Right ventricle myocardium inferior (tissue), 1 donor: ENCODE measurements around the gene EMX1. TPM values are rescaled to one million over a fixed set of nuclear protein-coding genes. Genes with fewer than 3 reads are reported as not detected.
A peak's percentile ranks its signal among the peaks of the same experiment; 100 is the strongest.

Source experiments
- ATAC-seq: fragments of 200-7000 bp; cut with Tn5 transposase; one replicate; pipeline ENCODE4 v1.9.1; 2020; ENCODE audit warnings: mild to moderate bottlenecking, moderate library complexity
- DNase-seq: peaks from one replicate; pipeline ENCODE4 v3.0.0; 2021; ENCODE audit errors: missing footprints
- intact Hi-C: fragments of 100-400 bp; cut with DNase I; formaldehyde crosslinking; loops from one replicate; pipeline ENCODE4 v1.11.0; 2022
- long read RNA-seq: library from polyadenylated mRNA; unstranded; transcript quantifications from one replicate; pipeline ENCODE4 v2.0.0, GENCODE V29; 2021
- total RNA-seq: library from RNA; stranded (reverse); fragmentation: NEBNext Ultra II Directional; extraction: Animal tissue kit (Norgen Biotek cat#: 25700); gene quantifications from one replicate; pipeline ENCODE4 v1.2.1, GENCODE V29; 2021
- donor health status: DM: no; HTN: yes; CAD: no; lungs with severe emphysema.

The EMX1 gene
- not detected for total RNA-seq
- long read RNA-seq: 0 reads

- DNase-seq (no peak), ATAC-seq (peak; percentile 24)
- intact Hi-C loops: no loop called here
Observed at GRCh38 chr2:72917138-72917876, at the start of gene EMX1. Gene EMX1, plus strand, starts transcription at chr2:72917519. Its CDS starts 334 bp downstream, at chr2:72917853.

- DNase-seq: no peak
- intact Hi-C loops: no loop called here
- no peak for ATAC-seq
Observed at GRCh38 chr2:72871060-72871459, 46.3 kb upstream of the EMX1 start.

GRCh38 chr2:72871880-72872279 lies 45.4 kb upstream of the EMX1 start:
- intact Hi-C loops: no loop called here
- no peak for ATAC-seq
- no peak for DNase-seq

- no peak for ATAC-seq
- intact Hi-C loops: no loop called here
- DNase-seq: no peak
Observed at GRCh38 chr2:72883356-72883962, 33.9 kb upstream of the EMX1 start.

- intact Hi-C loops: no loop called here
- ATAC-seq (no peak), DNase-seq (no peak)
Observed at GRCh38 chr2:72886505-72887031, 30.8 kb upstream of the EMX1 start.

GRCh38 chr2:72887032-72887739 lies 30.1 kb upstream of the EMX1 start, which contains the start of gene SPR:
Gene SPR, plus strand, starts transcription at chr2:72887408. Its CDS starts 25 bp downstream, at chr2:72887433.
- intact Hi-C loops: no loop called here
- ATAC-seq: peak; percentile 93
- DNase-seq: peak; percentile 91

GRCh38 chr2:72887740-72888437 lies 29.4 kb upstream of the EMX1 start:
- intact Hi-C loops: no loop called here
- peak; percentile 93 for DNase-seq
- ATAC-seq: peak; percentile 73

- no peak for DNase-seq
- intact Hi-C loops: no loop called here
- ATAC-seq: no peak
Observed at GRCh38 chr2:72888438-72889202, 28.7 kb upstream of the EMX1 start.

- ATAC-seq: no peak
- intact Hi-C loops: loop anchor here (5.0 kb wide), 2 partner anchors 102 to 287 kb away; no protein-coding TSS in a partner anchor
Observed at GRCh38 chr2:72889991-72890390, 27.3 kb upstream of the EMX1 start.

GRCh38 chr2:72891091-72891818 lies 26.1 kb upstream of the EMX1 start:
- intact Hi-C loops: loop anchor here (5.0 kb wide), 2 partner anchors 101 to 286 kb away; no protein-coding TSS in a partner anchor
- ATAC-seq (no peak), DNase-seq (no peak)

More at GRCh38 chr2:72889991-72890390, 27.3 kb upstream of the EMX1 start:
- DNase-seq: no peak

GRCh38 chr2:72892506-72893173 lies 24.7 kb upstream of the EMX1 start:
- DNase-seq (peak; percentile 82), ATAC-seq (peak; percentile 77)
- intact Hi-C loops: loop anchor here (1.0 to 5.0 kb wide), 5 partner anchors 80 to 285 kb away; partner anchors contain the start of gene SFXN5

GRCh38 chr2:72893594-72894319 lies 23.6 kb upstream of the EMX1 start:
- DNase-seq (no peak), ATAC-seq (peak; percentile 54)
- intact Hi-C loops: loop anchor here (2.0 to 5.0 kb wide), 3 partner anchors 79 to 284 kb away; no protein-coding TSS in a partner anchor

GRCh38 chr2:72894514-72894913 lies 22.8 kb upstream of the EMX1 start:
- DNase-seq (no peak), ATAC-seq (no peak)
- intact Hi-C loops: loop anchor here (5.0 kb wide), 2 partner anchors 98 to 283 kb away; no protein-coding TSS in a partner anchor

- DNase-seq: no peak
- no peak for ATAC-seq
- intact Hi-C loops: no loop called here
Observed at GRCh38 chr2:72895154-72895553, 22.2 kb upstream of the EMX1 start.

- intact Hi-C loops: no loop called here
- ATAC-seq (peak; percentile 32), DNase-seq (no peak)
Observed at GRCh38 chr2:72895759-72896281, 21.5 kb upstream of the EMX1 start.

- intact Hi-C loops: no loop called here
- ATAC-seq (no peak), DNase-seq (no peak)
Observed at GRCh38 chr2:72896446-72896845, 20.9 kb upstream of the EMX1 start.
